K562 (cell line): ENCODE data around the gene KCNAB1.

Experiments
- JUN ChIP-seq, 2 experiments: sonication (generic) in 1 of 2; formaldehyde crosslinking in 1 of 2; IDR thresholded peaks; 2 replicates each; pipeline versions ENCODE4 v1.6.1 to v1.8.0; 2012 to 2022; ENCODE audit warnings: borderline replicate concordance in 2 of 2, mild to moderate bottlenecking in 2 of 2, improper control_type of control experiment in 1 of 2, low read depth in 1 of 2, low read length in 1 of 2, missing genetic modification reagents in 1 of 2
- POLR2A ChIP-seq: fragments of 450-650 bp; conservative IDR thresholded peaks from 2 replicates; pipeline ENCODE4 v1.6.1; 2016
- SIX5 ChIP-seq, 2 experiments: IDR thresholded peaks; 2 replicates each; pipeline ENCODE4 v1.6.1; 2011; ENCODE audit warnings: low read length in 2 of 2, borderline replicate concordance in 1 of 2, low read depth in 1 of 2, mild to moderate bottlenecking in 1 of 2, moderate library complexity in 1 of 2; ENCODE audit not compliant: insufficient read depth in 1 of 2
- TF ChIP-seq, protein P1 (sequence below), 3 experiments: fragments of 200-800 bp in 1 of 3; fragments of 250-450 bp in 1 of 3; fragments of 450-650 bp in 1 of 3; sonication (Bioruptor Pico) in 1 of 3; sonication (Bioruptor generic) in 1 of 3; formaldehyde crosslinking in 1 of 3; IDR thresholded peaks; 2 replicates each; pipeline versions ENCODE4 v1.6.1 to v1.8.0; 2016 to 2022; ENCODE audit warnings: mild to moderate bottlenecking in 2 of 3, missing genetic modification characterization in 2 of 3, missing compliant biosample characterization in 1 of 3, moderate library complexity in 1 of 3

DNA sequence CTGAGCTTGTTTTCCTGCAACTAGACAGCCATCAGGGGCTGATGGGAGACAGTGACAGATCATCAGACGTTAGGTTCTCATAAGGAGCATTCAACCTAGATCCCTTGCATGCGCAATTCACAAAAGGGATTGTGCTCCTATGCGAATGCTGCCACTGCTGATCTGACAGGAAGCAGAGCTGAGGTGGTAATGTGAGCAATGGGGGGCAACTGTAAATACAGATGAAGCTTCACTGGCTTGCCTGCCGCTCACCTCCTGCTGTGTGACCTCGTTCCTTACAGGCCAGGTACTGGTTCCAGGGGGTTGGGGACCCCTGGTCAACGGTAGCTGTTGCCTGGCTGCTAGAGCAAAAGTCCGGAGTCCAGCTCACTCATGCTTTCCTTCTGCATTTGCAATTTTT is 26.4 kb upstream of the KCNAB1 start:
- no peak for TF ChIP-seq POLR2A
- TF ChIP-seq SIX5 (IDR thresholded peaks at IDR 0.05; ENCODE audit: borderline replicate concordance in 1 of 2, insufficient read depth in 1 of 2, low read depth in 1 of 2, low read length in 2 of 2), result no peak
- TF ChIP-seq, protein P1, sequence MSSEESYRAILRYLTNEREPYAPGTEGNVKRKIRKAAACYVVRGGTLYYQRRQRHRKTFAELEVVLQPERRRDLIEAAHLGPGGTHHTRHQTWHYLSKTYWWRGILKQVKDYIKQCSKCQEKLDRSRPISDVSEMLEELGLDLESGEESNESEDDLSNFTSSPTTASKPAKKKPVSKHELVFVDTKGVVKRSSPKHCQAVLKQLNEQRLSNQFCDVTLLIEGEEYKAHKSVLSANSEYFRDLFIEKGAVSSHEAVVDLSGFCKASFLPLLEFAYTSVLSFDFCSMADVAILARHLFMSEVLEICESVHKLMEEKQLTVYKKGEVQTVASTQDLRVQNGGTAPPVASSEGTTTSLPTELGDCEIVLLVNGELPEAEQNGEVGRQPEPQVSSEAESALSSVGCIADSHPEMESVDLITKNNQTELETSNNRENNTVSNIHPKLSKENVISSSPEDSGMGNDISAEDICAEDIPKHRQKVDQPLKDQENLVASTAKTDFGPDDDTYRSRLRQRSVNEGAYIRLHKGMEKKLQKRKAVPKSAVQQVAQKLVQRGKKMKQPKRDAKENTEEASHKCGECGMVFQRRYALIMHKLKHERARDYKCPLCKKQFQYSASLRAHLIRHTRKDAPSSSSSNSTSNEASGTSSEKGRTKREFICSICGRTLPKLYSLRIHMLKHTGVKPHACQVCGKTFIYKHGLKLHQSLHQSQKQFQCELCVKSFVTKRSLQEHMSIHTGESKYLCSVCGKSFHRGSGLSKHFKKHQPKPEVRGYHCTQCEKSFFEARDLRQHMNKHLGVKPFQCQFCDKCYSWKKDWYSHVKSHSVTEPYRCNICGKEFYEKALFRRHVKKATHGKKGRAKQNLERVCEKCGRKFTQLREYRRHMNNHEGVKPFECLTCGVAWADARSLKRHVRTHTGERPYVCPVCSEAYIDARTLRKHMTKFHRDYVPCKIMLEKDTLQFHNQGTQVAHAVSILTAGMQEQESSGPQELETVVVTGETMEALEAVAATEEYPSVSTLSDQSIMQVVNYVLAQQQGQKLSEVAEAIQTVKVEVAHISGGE (CRISPR knock-in tag; IDR thresholded peaks at IDR 0.05), result no peak
- no peak for TF ChIP-seq JUN (IDR thresholded peaks at IDR 0.05; ENCODE audit: borderline replicate concordance, low read depth, low read length)
- no peak for TF ChIP-seq JUN (CRISPR knock-in tag; IDR thresholded peaks at IDR 0.05; ENCODE audit: borderline replicate concordance)
